ENCODE measurements around the gene TSN. TPM values are rescaled to one million over a fixed set of nuclear protein-coding genes. Genes with fewer than 3 reads are reported as not detected.

The TSN gene
- total RNA-seq, 1 experiment from 2014 or later: 45.4 TPM

DNA sequence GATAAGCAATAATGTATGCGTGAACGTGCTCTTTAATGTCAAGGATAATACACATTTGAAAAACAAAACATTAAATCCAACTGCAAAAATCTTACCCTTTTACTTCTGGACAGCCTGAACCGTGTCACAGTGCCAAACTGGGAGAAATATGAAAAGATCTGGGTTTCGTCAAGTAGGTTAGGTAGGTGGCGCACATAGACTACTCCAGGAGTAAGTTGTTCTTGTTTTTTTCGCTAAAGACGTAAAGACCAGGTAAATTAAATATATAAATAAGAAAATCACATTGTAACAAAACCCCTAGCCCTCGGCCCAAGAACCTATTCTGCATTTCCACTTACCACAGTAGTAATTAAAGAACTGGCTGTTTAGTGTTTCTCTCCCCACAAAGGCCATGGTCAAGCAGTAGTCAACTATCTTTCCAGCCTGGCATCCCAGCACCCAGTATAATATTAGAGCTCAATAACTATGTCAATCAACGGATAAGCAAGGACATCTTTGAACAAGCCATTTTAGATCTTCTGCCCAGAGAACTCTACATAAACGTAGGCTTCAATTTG lies 19.9 kb upstream of the TSN start:
- DNase-seq: no peak
- peak overlapping the region; percentile 80 for H3K4me3 ChIP-seq (ENCODE audit: low read length)
- H3K36me3 ChIP-seq (ENCODE audit: insufficient read depth, low read length): peaks cover 38% of the 10 kb centered on the region; the same call in 1 of the 2 replicates
- H3K9ac ChIP-seq (ENCODE audit: low read length): peak overlapping the region; percentile 88
- H3K79me2 ChIP-seq (ENCODE audit: low read length): peaks cover 30% of the 10 kb centered on the region
- H3K9me3 ChIP-seq (ENCODE audit: low read length): no peaks in the 10 kb centered on the region
- H3K27me3 ChIP-seq (ENCODE audit: low read length): no peaks in the 10 kb centered on the region
- no peak overlapping the region for H2AFZ ChIP-seq (ENCODE audit: low read length)
- H3K4me1 ChIP-seq (ENCODE audit: low read length): peaks cover 16% of the 10 kb centered on the region
- H4K20me1 ChIP-seq (ENCODE audit: insufficient read depth, low read depth, low read length): peaks cover 37% of the 10 kb centered on the region
- no peaks in the 10 kb centered on the region for H3K9me2 ChIP-seq (replicated peaks; ENCODE audit: insufficient read depth, low read length)
- peak overlapping the region; percentile 72; the same call in 1 of the 2 replicates for H3K27ac ChIP-seq (ENCODE audit: low read length)
- H3K4me2 ChIP-seq (ENCODE audit: low read depth, low read length, poor library complexity, severe bottlenecking): peak overlapping the region; percentile 96

DNA sequence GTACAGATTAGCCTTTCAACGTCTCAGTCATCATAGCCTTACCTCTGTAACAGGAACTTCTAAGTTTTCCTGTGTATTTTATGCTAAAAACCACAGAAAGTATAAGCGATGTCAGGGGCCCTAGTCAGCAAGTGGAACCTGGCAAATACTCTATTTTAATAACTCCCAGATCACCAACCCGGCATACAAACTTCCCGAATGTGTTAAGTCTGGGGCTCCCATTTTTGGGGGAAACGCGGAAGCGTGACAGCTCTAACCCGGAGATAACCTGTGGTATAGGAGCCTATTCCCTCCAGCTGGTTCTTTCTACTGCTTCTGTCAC lies 19.4 kb upstream of the TSN start:
- Histone ChIP-seq H3K36me3 (ENCODE audit: insufficient read depth, low read length) (peaks cover 33% of the 10 kb centered on the region; the same call in 1 of the 2 replicates), H3K4me2 (ENCODE audit: low read depth, low read length, poor library complexity, severe bottlenecking) (peak overlapping the region; percentile 96), H3K27ac (ENCODE audit: low read length) (peak overlapping the region; percentile 72), H3K9me3 (ENCODE audit: low read length) (no peaks in the 10 kb centered on the region), H3K79me2 (ENCODE audit: low read length) (peaks cover 30% of the 10 kb centered on the region), H3K27me3 (ENCODE audit: low read length) (no peaks in the 10 kb centered on the region), H3K9ac (ENCODE audit: low read length) (peak overlapping the region; percentile 88), H3K4me1 (ENCODE audit: low read length) (peaks cover 16% of the 10 kb centered on the region), H4K20me1 (ENCODE audit: insufficient read depth, low read depth, low read length) (peaks cover 34% of the 10 kb centered on the region), H3K4me3 (ENCODE audit: low read length) (peak overlapping the region; percentile 80), H3K9me2 (replicated peaks; ENCODE audit: insufficient read depth, low read length) (no peaks in the 10 kb centered on the region), H2AFZ (ENCODE audit: low read length) (0 out of 2 replicates have a peak overlapping the region, but pooled peaks have one; percentile 2)
- no peak for DNase-seq

DNA sequence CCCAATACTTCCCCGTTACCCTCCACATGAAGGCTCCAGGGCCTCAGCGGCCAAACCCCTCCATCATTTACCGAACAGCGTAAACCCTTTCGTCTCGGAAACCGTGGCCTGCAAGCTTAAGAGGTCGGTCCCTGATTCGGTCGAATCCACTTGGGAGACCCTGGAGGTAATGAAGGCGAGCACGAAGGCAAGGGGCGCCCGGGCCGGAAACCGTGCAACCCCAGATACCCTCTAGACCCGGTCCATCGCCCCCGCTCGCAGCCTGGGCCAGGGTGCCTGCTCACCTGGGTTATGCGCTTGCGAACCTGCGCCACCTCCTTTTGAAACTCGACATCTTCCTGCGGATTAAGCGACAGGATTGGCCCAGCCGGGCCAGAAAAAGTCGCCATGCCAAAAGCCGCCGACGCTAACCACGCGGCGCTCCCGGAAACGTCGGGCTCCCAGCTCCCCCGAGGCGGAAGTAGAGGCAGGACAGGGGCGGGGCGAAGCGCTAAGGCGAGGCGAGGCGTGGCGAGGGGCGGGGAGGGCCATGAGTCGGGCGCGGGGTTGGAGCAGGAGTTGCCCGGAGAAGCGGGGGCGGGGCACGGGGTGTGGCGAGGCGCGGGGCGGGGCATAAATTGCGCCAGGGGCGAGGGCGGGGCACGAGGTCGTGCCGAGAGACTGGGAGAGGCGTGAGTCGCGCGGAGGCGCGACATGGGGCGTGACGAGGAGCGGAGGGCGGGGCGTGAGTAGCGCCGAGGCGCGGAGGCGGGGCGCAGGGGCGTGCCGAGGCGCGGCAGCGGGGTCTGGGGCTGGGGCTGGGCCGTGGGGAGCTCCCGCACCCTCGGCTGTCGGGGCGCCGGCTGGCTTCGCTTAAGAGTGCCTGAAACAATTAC lies 18.8 kb upstream of the TSN start, which contains the start of gene NIFK:
Gene NIFK (minus strand): TSS at position 414 of the 875 bp plus-strand sequence. CDS start 25 bp downstream, at position 389.
- H3K4me2 ChIP-seq (ENCODE audit: low read depth, low read length, poor library complexity, severe bottlenecking): peak within 1 kb of the TSS; percentile 96
- peaks cover 28% of the 10 kb centered on the region; the same call in 1 of the 2 replicates for H3K36me3 ChIP-seq (ENCODE audit: insufficient read depth, low read length)
- H3K4me1 ChIP-seq (ENCODE audit: low read length): peaks cover 16% of the 10 kb centered on the region
- peaks cover 28% of the 10 kb centered on the region for H4K20me1 ChIP-seq (ENCODE audit: insufficient read depth, low read depth, low read length)
- H3K9me2 ChIP-seq (replicated peaks; ENCODE audit: insufficient read depth, low read length): no peaks in the 10 kb centered on the region
- peak within 1 kb of the TSS; percentile 54 for H2AFZ ChIP-seq (ENCODE audit: low read length)
- H3K9ac ChIP-seq (ENCODE audit: low read length): peak within 1 kb of the TSS; percentile 88
- peaks cover 30% of the 10 kb centered on the region for H3K79me2 ChIP-seq (ENCODE audit: low read length)
- no peaks in the 10 kb centered on the region for H3K9me3 ChIP-seq (ENCODE audit: low read length)
- no peaks in the 10 kb centered on the region for H3K27me3 ChIP-seq (ENCODE audit: low read length)
- H3K4me3 ChIP-seq (ENCODE audit: low read length): peak within 1 kb of the TSS; percentile 80
- H3K27ac ChIP-seq (ENCODE audit: low read length): peak within 1 kb of the TSS; percentile 72
- peak; percentile 100 for DNase-seq

DNA sequence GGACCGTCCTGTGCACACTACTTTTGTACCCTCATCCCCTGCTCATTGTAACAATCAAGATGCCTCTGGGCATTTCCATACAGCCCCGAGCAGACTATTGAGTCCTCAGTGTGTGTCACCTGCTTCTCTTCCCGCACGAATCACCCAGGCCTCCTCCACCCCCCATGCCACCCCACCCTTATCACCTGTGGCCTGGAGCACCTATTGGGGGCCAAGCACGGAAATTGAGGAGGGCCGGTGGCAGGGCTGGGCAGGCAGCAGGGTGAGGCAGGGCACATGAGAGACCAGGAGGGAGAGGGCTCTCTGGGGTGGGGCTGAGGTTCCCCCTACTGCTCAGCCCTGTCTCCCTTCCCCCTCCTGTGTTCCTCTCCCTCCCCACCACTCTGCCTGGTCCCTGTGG lies 14.5 kb upstream of the TSN start:
- H3K27me3 ChIP-seq (ENCODE audit: low read length): no peaks in the 10 kb centered on the region
- no peak overlapping the region for H2AFZ ChIP-seq (ENCODE audit: low read length)
- no peaks in the 10 kb centered on the region for H3K9me2 ChIP-seq (replicated peaks; ENCODE audit: insufficient read depth, low read length)
- no peak overlapping the region for H3K27ac ChIP-seq (ENCODE audit: low read length)
- peaks cover 7% of the 10 kb centered on the region for H3K79me2 ChIP-seq (ENCODE audit: low read length)
- no peaks in the 10 kb centered on the region for H3K36me3 ChIP-seq (ENCODE audit: insufficient read depth, low read length)
- H3K4me3 ChIP-seq (ENCODE audit: low read length): no peak overlapping the region
- no peak overlapping the region for H3K9ac ChIP-seq (ENCODE audit: low read length)
- peaks cover 5% of the 10 kb centered on the region; the same call in 1 of the 2 replicates for H3K4me1 ChIP-seq (ENCODE audit: low read length)
- no peaks in the 10 kb centered on the region for H3K9me3 ChIP-seq (ENCODE audit: low read length)
- DNase-seq: no peak
- peaks cover 3% of the 10 kb centered on the region for H4K20me1 ChIP-seq (ENCODE audit: insufficient read depth, low read depth, low read length)
- no peak overlapping the region for H3K4me2 ChIP-seq (ENCODE audit: low read depth, low read length, poor library complexity, severe bottlenecking)

DNA sequence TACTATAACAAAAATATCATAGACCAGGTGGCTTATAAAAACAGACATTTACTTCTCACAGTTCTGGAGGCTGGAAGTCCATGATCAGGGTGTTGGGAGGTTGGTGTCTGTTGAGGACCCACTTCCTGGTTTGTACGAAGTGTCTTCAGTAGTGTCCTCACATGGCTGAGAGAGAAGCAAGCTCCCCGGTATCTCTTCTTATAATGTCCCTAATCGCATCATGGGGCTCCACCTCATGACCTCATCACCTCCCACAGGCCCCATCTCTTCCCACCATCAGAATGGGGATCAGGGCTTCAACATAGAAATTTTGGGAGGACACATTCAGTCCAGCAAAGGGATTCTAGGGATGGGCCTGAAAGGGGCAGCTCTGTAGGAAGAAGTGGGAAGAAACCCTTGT lies 14.0 kb upstream of the TSN start:
- Histone ChIP-seq H3K9me2 (replicated peaks; ENCODE audit: insufficient read depth, low read length) (no peaks in the 10 kb centered on the region), H3K4me3 (ENCODE audit: low read length) (no peak overlapping the region), H3K79me2 (ENCODE audit: low read length) (peaks cover 2% of the 10 kb centered on the region), H2AFZ (ENCODE audit: low read length) (no peak overlapping the region), H4K20me1 (ENCODE audit: insufficient read depth, low read depth, low read length) (no peaks in the 10 kb centered on the region), H3K4me2 (ENCODE audit: low read depth, low read length, poor library complexity, severe bottlenecking) (no peak overlapping the region), H3K9ac (ENCODE audit: low read length) (no peak overlapping the region), H3K36me3 (ENCODE audit: insufficient read depth, low read length) (no peaks in the 10 kb centered on the region), H3K27ac (ENCODE audit: low read length) (no peak overlapping the region), H3K27me3 (ENCODE audit: low read length) (no peaks in the 10 kb centered on the region), H3K9me3 (ENCODE audit: low read length) (no peaks in the 10 kb centered on the region), H3K4me1 (ENCODE audit: low read length) (peaks cover 5% of the 10 kb centered on the region; the same call in 1 of the 2 replicates)
- no peak for DNase-seq

DNA sequence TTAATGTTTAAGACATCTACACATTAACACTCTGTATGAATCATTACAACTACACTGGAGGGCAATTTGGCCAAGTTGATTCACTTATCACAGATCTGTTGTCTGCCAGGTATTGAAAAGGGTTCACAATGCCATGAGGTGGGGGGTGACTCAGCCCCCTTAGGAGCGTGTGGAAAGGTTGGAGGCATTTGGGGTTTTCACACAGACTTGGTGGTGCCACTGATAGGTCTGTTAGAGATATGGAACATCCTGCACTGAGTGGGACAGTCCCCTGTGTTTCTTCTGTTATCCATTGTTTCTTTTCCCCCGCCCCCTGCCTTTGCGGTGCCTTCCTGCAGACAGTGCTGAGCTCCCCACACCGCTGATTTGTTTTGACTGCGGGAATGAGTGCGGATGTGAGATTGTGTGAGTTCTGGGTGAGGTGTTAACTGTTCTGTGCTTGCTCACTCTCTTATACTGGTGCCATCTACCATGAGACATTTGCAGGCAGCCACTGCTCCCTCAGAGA lies 9.3 kb upstream of the TSN start:
- no peaks in the 10 kb centered on the region for H3K36me3 ChIP-seq (ENCODE audit: insufficient read depth, low read length)
- DNase-seq: no peak
- no peak overlapping the region for H3K4me2 ChIP-seq (ENCODE audit: low read depth, low read length, poor library complexity, severe bottlenecking)
- no peaks in the 10 kb centered on the region for H3K9me2 ChIP-seq (replicated peaks; ENCODE audit: insufficient read depth, low read length)
- H3K79me2 ChIP-seq (ENCODE audit: low read length): no peaks in the 10 kb centered on the region
- H3K27ac ChIP-seq (ENCODE audit: low read length): no peak overlapping the region
- no peaks in the 10 kb centered on the region for H3K27me3 ChIP-seq (ENCODE audit: low read length)
- H3K4me1 ChIP-seq (ENCODE audit: low read length): peaks cover 5% of the 10 kb centered on the region
- no peak overlapping the region for H2AFZ ChIP-seq (ENCODE audit: low read length)
- no peak overlapping the region for H3K4me3 ChIP-seq (ENCODE audit: low read length)
- H3K9ac ChIP-seq (ENCODE audit: low read length): no peak overlapping the region
- H3K9me3 ChIP-seq (ENCODE audit: low read length): no peaks in the 10 kb centered on the region
- no peaks in the 10 kb centered on the region for H4K20me1 ChIP-seq (ENCODE audit: insufficient read depth, low read depth, low read length)

DNA sequence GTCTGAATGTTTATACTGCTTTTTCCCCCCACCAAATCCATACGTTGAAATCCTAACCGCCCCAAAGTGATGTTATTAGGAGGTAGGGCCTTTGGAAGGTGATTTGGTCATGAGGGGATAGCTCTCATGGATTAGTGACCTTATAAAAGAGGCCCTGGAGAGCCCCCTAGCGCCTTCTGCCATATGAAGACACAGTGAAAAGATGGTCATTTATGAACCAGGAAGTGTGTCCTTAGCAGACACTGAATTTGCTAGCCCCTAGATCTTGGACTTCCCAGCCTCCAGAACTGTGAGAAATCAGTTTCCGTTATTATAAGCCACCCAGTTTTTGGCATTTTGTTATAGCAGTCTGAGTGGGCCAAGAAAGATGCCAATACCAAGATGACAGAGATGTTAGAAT lies 7.2 kb upstream of the TSN start:
- Histone ChIP-seq H3K27ac (ENCODE audit: low read length) (no peak overlapping the region), H2AFZ (ENCODE audit: low read length) (peak overlapping the region; percentile 98), H3K9ac (ENCODE audit: low read length) (no peak overlapping the region), H3K4me3 (ENCODE audit: low read length) (no peak overlapping the region; the same call in 1 of the 2 replicates), H3K79me2 (ENCODE audit: low read length) (no peaks in the 10 kb centered on the region), H3K9me3 (ENCODE audit: low read length) (no peaks in the 10 kb centered on the region), H3K4me1 (ENCODE audit: low read length) (peaks cover 5% of the 10 kb centered on the region), H3K36me3 (ENCODE audit: insufficient read depth, low read length) (no peaks in the 10 kb centered on the region), H3K4me2 (ENCODE audit: low read depth, low read length, poor library complexity, severe bottlenecking) (peak overlapping the region; percentile 24), H3K27me3 (ENCODE audit: low read length) (no peaks in the 10 kb centered on the region), H4K20me1 (ENCODE audit: insufficient read depth, low read depth, low read length) (no peaks in the 10 kb centered on the region), H3K9me2 (replicated peaks; ENCODE audit: insufficient read depth, low read length) (no peaks in the 10 kb centered on the region)
- peak; percentile 84 for DNase-seq

DNA sequence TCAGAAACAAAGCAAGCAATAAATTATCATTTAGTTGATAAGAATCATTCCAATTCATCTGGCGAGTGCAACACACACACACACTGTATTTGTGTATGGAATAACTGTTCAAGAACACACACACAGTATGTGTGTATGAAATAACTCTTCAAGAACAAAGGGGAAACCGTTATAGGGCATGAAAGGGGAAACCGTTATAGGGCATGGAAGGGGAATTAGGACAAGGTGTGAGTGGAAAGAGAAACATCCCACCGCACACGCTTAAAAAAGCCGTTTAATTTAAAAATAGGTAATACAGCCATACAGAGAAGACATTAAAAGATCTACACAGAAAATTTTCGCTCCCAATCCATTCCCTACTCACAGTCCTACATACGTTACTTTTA lies 607 bp upstream of the TSN start:
- Histone ChIP-seq H3K4me2 (ENCODE audit: low read depth, low read length, poor library complexity, severe bottlenecking) (peak overlapping the region; percentile 94), H3K27ac (ENCODE audit: low read length) (peak overlapping the region; percentile 23; the same call in 1 of the 2 replicates), H3K4me1 (ENCODE audit: low read length) (peaks cover 29% of the 10 kb centered on the region)

More for the DNA sequence above, 607 bp upstream of the TSN start:
- Histone ChIP-seq H3K27me3 (ENCODE audit: low read length) (no peaks in the 10 kb centered on the region), H3K9me3 (ENCODE audit: low read length) (no peaks in the 10 kb centered on the region), H3K9me2 (replicated peaks; ENCODE audit: insufficient read depth, low read length) (no peaks in the 10 kb centered on the region), H2AFZ (ENCODE audit: low read length) (peak overlapping the region; percentile 81), H3K9ac (ENCODE audit: low read length) (peak overlapping the region; percentile 74), H3K79me2 (ENCODE audit: low read length) (peaks cover 53% of the 10 kb centered on the region), H3K4me3 (ENCODE audit: low read length) (peak overlapping the region; percentile 99), H4K20me1 (ENCODE audit: insufficient read depth, low read depth, low read length) (no peaks in the 10 kb centered on the region), H3K36me3 (ENCODE audit: insufficient read depth, low read length) (peaks cover 17% of the 10 kb centered on the region; the same call in 1 of the 2 replicates)
- peak; percentile 54 for DNase-seq

Measured in Karpas-422 (cell line).